Stimulated activated CD4-positive, alpha-beta T cell treated with anti-CD3 and anti-CD28 coated beads, TNF-alpha, amount 100 ng/mL, for 48 hours (primary cell): ENCODE results near the gene DISC1.
"Not testable (repeated sequence)": the region's sequence is repeated elsewhere in the genome, so short reads cannot be mapped to it uniquely, and the experiment has no call there.

Experiments
- DNase-seq, 3 donors: peaks; one replicate each; pipeline ENCODE4 v3.0.0-alpha.2; 2020; ENCODE audit warnings: low read depth in 3 of 3

DISC1 gene

DNA sequence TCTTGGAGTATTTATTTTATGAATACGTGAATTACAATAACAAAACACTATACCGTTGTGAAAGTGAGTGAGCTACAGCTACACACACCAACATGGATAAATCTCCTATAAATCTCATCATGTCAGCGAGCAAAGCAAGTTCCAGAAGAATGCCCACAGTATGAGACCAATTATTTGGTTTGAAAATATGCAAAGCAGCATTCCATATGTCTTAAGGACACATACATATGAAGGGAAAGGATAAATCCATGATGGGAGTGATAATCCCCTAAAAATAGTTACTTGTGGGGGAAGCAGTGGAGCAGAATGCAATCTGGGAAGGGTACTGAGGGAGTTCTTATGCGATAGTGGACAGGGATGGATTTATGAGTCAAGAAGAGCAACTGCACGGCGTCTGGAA, 261.3 kb downstream of the DISC1 start:
- DNase-seq, result no peak

DNA sequence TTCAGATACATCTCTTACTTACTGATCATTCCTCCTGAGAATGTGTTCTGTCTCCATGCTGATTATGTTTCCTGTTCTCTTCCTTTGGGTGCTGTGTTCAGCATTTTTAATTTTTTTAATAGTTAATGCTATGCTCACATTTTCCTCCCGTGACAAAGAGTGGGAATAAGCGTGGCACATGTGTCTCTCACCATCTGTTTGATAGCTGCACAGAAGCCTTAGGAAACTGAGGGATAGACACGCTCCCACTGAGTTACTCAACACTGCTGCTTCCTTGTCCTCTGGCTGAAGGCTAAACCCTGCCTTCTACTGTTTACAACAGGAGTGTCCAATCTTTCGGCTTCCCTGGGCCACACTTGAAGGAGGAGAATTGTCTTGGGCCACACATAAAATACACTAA, 264.2 kb downstream of the DISC1 start:
- DNase-seq, result no peak

DNA sequence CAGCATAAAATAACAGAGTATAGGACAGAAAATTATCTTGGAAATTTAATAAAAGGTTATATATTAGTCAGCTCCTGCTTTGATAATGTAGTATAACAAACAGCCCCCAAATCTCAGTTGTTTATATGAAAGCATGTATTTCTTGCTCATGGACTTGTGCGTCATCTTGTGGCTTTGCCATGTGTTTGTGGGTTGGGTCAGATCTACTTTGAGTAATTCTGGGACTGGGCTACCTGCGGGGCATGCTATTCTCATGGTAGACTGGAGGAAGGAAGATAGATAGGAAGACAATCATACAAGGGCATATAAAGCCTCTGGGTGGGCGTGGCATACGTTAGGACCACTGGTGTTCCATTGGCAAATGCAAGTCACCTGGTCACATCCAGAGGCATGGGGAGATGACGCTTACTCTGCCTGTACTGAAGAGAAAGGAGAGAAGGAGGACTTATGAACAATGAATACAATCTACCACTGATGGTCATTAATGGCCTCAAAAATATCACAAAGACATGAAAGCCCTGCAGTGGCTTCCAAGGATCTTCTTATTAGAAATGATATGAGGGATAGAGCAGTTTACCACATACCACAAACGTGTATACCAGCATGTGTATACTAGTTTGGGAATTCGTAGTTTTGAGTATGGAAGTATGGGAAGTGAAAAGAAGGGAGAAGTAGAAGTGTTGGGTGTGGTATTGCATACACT, 267.0 kb downstream of the DISC1 start:
- DNase-seq, result no peak

DNA sequence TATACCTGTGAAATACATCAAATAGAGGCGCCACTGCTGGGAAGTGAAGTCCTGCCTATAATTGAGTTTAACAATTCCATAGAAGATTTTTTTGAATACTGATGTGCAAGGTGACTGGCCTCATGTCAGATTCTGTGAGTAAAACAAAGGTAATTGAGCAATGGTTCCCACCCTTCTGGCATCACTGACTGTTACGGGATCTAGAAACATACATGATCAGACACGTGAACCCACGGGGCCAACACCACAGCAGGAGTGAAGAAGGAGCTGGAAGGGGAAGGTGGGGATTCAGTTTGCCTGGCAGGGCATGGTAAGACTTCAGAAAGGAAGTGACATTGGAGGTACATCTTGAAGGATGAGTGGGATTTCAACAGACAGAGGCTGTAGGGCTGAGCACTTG, 270.2 kb downstream of the DISC1 start:
- no peak for DNase-seq

DNA sequence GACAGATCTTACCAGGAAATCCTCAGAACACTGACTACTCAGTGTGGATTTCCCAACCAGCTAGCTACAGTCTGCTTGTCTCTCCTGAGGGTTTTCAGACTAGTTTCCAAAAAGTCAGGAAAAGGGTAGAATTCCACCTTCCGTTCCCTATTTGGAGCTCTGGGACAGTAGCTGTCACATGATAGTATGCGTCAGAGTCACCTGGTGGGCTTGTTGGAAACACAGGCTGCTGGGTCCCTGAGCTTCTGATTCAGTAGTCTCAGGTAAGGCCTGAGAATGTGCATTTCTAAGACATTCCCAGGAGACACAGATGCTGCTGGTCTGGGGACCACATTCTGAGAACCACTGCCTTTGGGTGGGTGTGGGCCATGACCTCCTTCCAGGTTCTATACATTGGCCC, 272.5 kb downstream of the DISC1 start:
- DNase-seq, result no peak

DNA sequence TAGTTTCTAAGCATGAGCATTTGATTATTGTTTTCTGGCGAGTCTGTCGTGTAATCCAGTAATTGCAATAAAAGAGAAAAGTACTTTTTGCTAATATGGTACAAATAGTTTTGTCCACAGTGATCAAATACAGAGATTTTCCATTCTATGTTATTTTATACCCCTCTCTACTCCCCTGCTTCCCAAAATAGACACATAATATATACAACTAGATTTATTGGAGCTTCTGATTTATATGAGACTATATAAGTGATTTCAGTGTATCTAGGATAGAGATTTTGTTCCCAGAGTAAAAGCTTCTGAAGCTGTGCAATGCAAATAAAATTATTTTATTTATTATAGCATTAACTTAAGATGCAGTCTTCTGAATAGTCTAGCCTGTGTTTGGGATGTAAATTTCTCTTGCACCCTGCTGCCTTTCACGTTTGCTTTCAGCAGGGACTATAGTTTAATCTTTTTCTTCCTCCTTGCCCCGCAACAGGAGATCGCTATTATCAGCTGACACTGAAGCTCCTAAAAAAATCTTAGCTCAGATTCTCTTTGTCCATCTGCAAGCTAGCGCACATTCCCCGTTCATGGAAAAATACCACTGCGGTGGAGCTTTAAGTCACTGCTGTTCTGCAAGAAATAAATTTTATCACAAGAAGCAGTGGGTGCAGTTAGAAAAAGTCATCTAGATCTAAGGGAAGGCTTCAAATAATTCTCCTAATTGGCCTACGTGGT, 273.3 kb downstream of the DISC1 start:
- no peak for DNase-seq

DNA sequence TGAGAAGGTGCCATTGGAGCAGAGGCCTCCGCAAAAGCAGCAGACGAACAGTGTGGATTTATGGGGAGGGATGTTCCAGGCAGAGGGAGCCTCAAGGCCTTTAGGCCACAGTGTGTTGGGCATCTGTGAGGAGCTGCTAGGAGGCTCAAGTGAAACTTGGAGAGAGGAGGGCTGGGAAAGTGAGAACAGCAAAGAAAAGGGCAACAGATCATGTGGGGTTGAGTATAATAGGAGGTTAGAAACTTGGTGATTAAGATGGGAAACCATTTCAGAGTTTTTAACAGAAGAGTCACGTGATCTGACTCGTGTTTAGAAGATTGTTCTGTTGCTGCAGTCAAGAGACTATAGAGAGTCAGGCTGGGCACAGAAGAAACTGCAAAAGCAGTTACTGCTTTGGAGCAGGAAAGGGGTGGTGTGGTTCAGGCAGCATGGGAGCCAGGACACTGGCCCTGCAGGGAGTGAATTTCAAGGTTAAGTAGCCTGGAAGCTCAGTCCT, 277.0 kb downstream of the DISC1 start:
- no peak for DNase-seq

DNA sequence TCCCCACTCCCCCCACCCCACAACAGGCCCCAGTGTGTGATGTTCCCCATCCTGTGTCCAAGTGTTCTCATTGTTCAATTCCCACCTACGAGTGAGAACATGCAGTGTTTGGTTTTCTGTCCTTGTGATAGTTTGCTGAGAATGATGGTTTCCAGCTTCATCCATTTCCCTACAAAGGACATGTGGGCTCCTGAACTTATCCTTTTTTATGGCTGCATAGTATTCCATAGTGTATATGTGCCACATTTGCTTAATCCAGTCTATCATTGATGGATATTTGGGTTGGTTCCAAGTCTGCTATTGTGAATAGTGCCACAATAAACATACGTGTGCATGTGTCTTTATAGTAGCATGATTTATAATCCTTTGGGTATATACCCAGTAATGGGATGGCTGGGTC, 280.7 kb downstream of the DISC1 start:
- not testable (repeated sequence) for DNase-seq

DNA sequence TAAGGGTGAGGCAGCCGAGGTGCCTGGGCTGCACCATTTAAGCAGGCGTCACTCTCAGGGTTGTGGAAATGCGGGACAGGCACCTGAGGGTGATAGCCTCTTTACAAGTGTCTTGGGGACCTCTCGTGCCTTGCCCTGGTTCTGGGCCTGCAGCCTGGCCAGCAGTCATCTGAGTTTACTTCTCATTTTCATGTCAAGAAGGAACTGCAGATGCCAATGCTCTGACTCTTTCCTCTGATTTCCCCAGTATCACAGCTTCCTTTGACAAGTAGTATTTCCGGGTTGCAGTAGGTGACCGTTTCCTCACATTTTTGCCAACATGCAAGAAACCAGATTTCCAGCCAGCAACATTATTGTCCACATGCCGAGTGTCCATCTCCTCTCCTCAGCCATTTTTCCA, 286.9 kb downstream of the DISC1 start:
- no peak for DNase-seq

DNA sequence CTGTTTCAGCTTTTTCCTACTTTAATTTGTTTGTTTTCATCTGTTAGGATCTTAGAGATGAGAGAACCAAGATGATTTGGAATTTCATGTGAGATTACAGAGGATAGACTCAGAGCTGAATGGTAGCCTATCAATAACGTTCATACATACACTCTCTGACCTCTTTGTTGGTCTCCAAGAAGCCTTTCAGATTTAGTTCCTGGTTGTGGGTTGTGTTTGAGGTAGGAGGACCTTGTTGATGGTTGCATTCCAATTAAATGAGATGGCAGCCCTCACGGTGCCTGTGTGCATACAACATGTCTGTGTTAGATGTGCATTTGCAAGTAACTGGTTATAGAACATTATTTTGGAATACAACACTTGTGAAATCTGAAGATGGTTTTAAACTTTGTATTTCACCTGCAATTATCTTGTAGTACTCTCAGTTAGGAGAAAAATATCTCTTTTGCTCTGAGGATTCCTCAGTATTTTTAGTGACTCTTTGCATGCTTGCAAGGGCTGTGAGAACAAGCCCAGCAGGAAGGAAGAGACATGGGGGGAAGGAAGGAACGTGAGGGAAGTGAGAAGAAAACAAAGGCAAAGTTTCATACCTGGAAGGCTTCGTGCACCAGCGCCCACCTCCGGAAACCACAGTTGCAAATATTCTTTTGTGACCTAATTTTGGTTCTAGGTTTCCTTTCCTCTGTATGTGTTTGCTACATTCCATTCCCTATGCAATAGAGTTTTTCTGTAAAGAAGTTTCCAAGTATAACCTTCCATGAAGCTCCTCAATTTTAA, 291.8 kb downstream of the DISC1 start:
- no peak for DNase-seq

DNA sequence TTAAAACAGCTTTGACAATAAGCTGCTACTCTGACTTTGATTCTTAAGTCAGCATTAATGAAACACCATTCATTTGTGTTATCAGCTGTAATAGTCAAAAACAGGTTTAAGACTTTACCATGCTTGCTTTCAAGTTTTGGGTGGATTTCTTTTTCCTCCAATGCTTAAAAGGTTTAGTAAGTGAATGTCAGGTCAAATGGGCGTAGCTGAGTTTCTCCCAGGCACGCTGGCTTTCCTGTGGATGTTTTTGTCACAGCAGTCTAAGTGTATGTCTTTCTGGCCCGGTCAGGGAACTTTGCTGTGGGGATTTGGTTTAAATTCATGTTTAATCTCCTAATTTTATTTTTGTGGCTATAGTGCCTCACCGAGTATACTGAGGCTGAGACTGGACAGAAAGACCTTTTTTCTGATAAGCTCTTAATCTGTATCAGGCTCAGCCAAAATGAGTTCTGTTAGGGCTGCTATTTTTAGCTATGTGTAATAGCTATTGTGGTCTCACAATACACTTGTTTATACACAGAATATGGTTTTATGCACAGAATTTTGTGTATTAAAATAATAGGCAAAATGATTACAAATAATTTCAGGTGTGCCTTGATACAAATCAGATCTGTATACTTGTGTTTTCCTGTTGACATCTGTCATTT, 292.8 kb downstream of the DISC1 start:
- DNase-seq, result no peak

DNA sequence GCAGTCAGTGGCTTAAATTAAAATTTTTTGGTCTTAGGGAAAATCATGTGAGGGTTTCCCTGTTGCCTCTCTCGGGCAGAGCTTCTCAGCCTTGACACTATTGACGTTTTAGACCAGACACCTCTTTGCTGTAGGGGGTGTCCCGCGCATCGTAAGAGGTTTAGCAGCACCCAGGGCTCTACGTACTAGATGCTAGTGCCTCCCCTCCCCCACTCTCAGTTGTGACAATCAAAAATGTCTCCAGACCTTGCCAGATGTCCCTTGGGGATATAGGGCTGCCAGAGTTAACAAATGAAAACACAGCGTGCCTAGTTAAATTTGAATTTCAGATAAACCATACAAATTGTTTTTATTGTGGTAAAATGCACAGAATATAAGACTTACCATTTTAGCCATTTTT, 293.3 kb downstream of the DISC1 start:
- DNase-seq, result no peak

DNA sequence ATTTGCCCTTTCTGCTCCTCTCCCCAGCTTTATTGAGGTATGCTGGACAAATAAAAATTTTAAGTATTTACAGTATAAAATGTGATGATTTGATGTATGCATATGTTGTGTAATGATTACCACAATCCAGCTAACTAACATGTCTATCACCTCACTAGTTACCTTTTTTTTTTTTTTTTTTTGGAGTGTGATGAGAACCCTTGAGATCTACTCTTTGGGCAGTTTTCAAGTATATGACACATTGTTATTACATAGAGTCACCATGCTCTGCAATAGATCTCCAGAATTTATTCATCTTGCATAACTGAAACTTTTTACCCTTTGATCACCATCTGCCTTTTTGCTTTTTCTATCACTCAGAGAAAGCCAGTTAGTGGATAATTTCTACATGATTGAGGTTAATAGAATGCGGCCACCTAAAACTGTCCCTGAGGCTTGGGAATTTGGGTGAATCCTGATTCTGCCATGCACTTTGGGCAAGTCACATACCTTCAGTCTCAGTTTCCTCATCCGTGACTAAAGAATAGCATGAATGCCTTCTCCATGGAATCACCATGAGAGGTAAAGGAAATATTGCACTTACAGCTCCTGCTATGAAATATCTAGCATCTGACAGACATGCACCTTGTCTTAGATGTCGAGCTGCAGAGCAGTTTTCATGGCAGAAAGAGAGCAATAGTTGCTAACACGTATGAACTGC, 295.2 kb downstream of the DISC1 start:
- DNase-seq, result no peak

DNA sequence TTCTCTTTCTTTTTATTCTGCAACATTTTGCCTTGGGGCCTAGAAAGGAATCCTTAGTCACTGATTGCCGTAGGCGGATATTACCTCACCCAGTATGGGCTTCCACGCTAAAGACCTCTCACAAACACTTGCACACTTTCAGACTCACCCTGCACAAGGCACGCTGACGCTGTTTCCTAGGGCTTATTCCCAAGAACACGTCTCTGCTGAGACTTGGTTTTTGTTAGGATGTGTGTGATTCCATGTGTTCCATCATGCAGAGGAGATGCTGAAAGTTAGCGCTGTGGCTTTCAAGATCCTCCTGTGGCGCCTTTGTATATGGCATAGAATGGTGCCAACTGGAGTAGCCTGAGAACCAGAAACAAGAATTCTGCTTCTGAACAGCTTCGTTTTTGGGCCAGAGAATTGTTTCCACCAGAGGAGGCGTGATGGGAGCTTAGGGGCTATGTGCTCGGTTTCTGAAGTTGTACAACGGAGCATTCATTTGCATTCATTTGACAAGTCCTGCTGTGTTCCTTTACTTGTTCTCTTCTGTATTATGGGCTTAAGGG, 297.0 kb downstream of the DISC1 start:
- DNase-seq, result no peak

DNA sequence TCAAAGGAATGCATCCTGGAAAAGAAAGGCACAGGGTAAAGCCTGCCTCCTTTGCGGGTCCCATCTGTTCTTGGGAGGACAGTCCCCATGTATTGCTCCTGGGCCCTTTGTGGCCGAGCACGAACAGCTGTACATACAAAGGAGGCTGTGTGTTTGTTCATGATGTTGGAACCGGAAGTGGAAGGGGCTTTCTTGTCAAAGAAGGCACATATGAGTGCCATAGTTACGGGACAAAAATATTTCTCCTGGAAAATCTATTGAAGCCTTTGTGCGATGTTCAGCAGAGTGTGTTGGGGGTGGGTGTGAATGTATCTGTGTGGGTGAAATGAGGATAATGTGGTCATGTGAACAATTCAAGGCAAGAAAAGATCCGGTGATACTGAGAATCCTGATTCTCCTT, 297.6 kb downstream of the DISC1 start:
- no peak for DNase-seq

DNA sequence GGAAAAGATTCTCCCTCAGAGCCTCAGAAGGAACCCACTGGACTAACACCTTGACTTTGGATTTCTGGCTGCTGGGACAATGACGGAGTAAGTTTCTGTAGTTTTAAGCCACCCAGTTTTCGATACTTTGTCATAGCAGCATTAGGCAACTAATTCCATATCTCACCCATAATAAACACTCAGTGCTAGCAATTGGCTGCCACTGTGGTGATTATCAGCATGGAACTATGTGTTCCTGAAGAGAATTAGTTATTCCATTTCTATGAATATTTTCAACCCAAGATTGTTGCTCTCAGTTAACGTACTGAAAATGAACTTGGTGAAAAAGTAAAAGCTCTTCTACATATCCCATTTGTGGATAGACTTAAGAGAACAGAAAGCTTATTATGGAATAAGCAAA, 299.3 kb downstream of the DISC1 start:
- DNase-seq, result no peak

DNA sequence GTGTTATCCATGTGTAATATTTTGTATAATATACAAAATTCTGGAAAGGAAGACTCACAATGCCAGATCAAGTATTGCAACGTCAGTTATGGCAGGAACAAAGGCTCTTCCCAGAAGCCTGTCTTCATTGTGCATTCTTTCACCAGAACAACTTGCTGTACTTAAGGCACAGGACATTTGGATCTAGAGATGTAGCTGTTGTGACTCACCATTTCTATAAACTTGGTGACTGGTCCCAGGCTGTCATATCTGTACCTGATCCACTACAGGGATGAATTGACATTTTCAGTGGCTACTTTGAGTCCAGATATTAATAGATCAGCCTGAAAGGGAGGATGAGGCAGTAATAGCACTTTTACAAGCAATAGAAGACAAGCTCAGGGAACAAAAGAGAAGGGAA, 299.8 kb downstream of the DISC1 start:
- no peak for DNase-seq

DNA sequence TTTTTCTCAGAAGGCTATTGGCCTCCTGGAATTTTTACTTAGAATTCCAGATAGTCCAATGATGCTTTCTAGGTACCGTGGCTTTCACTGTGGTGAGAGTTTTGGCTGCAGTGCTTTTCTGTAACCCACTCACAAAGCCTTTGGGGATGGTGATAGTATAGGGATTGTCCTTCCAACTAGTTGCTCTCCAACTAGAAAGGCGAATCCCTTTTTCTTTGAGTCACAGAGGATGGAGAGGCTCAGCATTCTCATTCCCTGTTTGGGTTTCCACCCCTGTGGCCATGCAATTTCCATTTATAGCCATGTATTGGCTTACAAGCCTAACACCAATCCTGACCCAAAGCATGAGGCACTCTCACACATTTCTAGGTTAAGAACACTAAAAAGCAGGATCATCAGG, 300.3 kb downstream of the DISC1 start:
- no peak for DNase-seq

DNA sequence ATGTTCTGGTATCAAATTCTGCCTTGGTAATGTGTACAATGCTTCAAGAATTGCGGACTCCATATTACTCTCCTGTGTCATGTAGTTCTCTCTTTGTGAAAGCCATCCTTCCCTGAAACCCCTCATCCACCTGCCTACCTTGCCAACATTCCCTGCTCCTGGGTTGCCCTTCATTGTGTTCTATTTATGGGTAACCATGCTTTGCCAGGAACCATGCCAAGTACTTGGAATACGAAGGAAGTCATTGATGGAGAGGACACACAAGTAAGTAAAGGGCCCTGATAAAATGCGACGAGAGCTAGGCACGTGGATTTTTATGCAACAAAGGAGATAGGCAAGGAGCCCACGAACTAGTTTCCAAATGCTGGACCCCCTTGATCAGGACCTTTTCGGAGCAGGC, 300.8 kb downstream of the DISC1 start:
- no peak for DNase-seq

DNA sequence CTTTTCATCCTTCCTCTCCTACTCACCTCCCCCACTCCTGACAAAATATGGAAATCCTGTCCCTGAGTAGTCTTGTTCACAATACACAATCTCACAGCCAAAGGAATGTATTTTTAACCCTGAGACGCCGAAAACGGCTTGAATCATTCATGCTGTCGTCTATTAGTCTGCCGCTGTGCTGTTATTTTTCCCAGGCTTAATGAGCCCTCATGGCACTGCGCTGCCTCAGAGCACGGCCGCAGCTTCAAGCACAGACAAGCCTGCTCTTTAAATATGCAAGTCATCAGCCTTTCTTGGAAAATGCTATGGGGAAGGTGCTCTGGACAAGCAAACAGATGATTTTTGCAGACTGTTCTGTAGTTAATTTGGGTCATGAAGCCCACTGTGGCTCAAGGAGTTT, 302.7 kb downstream of the DISC1 start:
- no peak for DNase-seq

DNA sequence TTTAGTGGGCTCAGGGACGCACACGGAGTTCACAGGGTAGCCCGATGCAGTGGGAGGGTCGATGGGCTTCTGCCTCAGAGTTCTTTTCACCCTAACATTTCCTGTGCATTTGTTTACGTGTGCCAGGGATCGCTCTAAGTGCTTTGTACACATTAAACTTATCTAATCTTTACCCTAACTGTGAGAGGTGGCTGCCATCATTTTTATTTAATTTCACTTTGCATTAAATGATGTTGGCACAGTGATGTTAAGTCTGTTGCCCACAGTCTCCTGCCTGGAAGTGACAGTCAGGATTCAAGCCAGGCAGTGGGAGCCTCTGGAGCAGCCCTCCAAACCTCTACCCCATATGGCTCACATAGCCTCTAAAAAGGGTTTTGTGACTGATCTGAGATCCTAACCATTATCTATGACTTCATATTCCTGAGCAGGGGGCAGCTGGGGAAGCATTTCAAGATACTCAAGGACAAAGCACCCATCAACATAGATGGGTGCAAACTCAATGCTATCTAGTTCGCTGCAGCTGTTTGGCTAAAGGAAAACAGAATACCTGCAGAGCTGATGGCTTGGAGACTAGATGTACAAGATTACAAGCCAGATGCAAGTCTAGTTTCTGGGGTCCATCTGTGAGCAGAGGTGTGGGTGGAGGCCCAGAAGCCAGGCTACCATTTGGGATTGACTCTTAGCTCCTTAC, 303.8 kb downstream of the DISC1 start:
- no peak for DNase-seq
